MG63 (cell line): ENCODE data around the gene KIF3B. TPM values are rescaled to one million over a fixed set of nuclear protein-coding genes. Genes with fewer than 3 reads are reported as not detected.
A peak's percentile ranks its signal among the peaks of the same experiment; 100 is the strongest.

Experiments used
- DNase-seq: peaks from one replicate; pipeline ENCODE4 v3.0.0-alpha.2; 2020
- H3K27me3 ChIP-seq: fragments of 250-450 bp; sonication (Bioruptor Pico); 2 replicates; pipeline ENCODE4 v1.5.1; 2020; ENCODE audit warnings: mild to moderate bottlenecking, moderate library complexity
- H3K36me3 ChIP-seq: fragments of 250-450 bp; sonication (Bioruptor Pico); 2 replicates; pipeline ENCODE4 v1.5.1; 2020; ENCODE audit warnings: mild to moderate bottlenecking, moderate library complexity
- H3K4me3 ChIP-seq: fragments of 250-450 bp; sonication (Bioruptor Pico); 2 replicates; pipeline ENCODE4 v1.5.1; 2020; ENCODE audit warnings: mild to moderate bottlenecking, moderate library complexity
- H3K9me3 ChIP-seq: fragments of 250-450 bp; sonication (Bioruptor Pico); 2 replicates; pipeline ENCODE4 v1.5.1; 2020; ENCODE audit warnings: mild to moderate bottlenecking, moderate library complexity
- total RNA-seq: library from RNA; depleted of rRNA; stranded (reverse); fragments of >200 nt; shearing (Covaris generic); gene quantifications from 2 replicates; pipeline ENCODE4 v1.2.3, GENCODE V29; 2014; ENCODE audit warnings: low replicate concordance; rRNA removed

KIF3B gene
- 6.8 and 7.0 TPM in 2 replicates for total RNA-seq

GRCh38 chr20:32277361-32278198, at the start of gene KIF3B:
Gene KIF3B, plus strand, starts transcription at chr20:32277651. Its CDS starts 32,127 bp downstream, at chr20:32309778.
- H3K9me3 ChIP-seq = no peaks in the 10 kb centered on the region
- H3K27me3 ChIP-seq = no peaks in the 10 kb centered on the region
- DNase-seq = peak; percentile 92
- peaks cover 5% of the 10 kb centered on the region; the same call in 1 of the 2 replicates for H3K36me3 ChIP-seq
- peak within 1 kb of the TSS; percentile 90 for H3K4me3 ChIP-seq

GRCh38 chr20:32227744-32228688, 49.4 kb upstream of the KIF3B start:
- no peak for DNase-seq
- Histone ChIP-seq H3K27me3 (no peaks in the 10 kb centered on the region), H3K9me3 (no peaks in the 10 kb centered on the region), H3K4me3 (no peak overlapping the region), H3K36me3 (peaks cover 63% of the 10 kb centered on the region)

- Histone ChIP-seq H3K36me3 (peaks cover 65% of the 10 kb centered on the region), H3K9me3 (no peaks in the 10 kb centered on the region), H3K4me3 (no peak overlapping the region), H3K27me3 (no peaks in the 10 kb centered on the region)
- DNase-seq = no peak
Observed at GRCh38 chr20:32229251-32229747, 48.2 kb upstream of the KIF3B start.

GRCh38 chr20:32230707-32231106, 46.7 kb upstream of the KIF3B start:
- peaks cover 72% of the 10 kb centered on the region for H3K36me3 ChIP-seq
- no peaks in the 10 kb centered on the region for H3K27me3 ChIP-seq
- H3K9me3 ChIP-seq = no peaks in the 10 kb centered on the region
- DNase-seq = no peak
- H3K4me3 ChIP-seq = no peak overlapping the region

GRCh38 chr20:32231245-32231644, 46.2 kb upstream of the KIF3B start:
- no peak for DNase-seq
- H3K9me3 ChIP-seq = no peaks in the 10 kb centered on the region
- H3K4me3 ChIP-seq = no peak overlapping the region
- H3K27me3 ChIP-seq = no peaks in the 10 kb centered on the region
- peaks cover 67% of the 10 kb centered on the region for H3K36me3 ChIP-seq

GRCh38 chr20:32231847-32232246, 45.6 kb upstream of the KIF3B start:
- H3K9me3 ChIP-seq = no peaks in the 10 kb centered on the region
- no peak for DNase-seq
- peaks cover 71% of the 10 kb centered on the region for H3K36me3 ChIP-seq
- H3K27me3 ChIP-seq = no peaks in the 10 kb centered on the region
- H3K4me3 ChIP-seq = no peak overlapping the region

GRCh38 chr20:32232326-32232886, 45.0 kb upstream of the KIF3B start:
- Histone ChIP-seq H3K27me3 (no peaks in the 10 kb centered on the region), H3K4me3 (no peak overlapping the region), H3K36me3 (peaks cover 69% of the 10 kb centered on the region), H3K9me3 (no peaks in the 10 kb centered on the region)
- DNase-seq = no peak

GRCh38 chr20:32233286-32233685, 44.2 kb upstream of the KIF3B start:
- DNase-seq = no peak
- no peak overlapping the region for H3K4me3 ChIP-seq
- H3K9me3 ChIP-seq = no peaks in the 10 kb centered on the region
- peaks cover 62% of the 10 kb centered on the region for H3K36me3 ChIP-seq
- H3K27me3 ChIP-seq = no peaks in the 10 kb centered on the region

GRCh38 chr20:32234135-32234808, 43.2 kb upstream of the KIF3B start:
- Histone ChIP-seq H3K4me3 (no peak overlapping the region), H3K36me3 (peaks cover 52% of the 10 kb centered on the region), H3K9me3 (no peaks in the 10 kb centered on the region), H3K27me3 (no peaks in the 10 kb centered on the region)
- no peak for DNase-seq

GRCh38 chr20:32235331-32236047, 42.0 kb upstream of the KIF3B start:
- H3K4me3 ChIP-seq = no peak overlapping the region
- peaks cover 47% of the 10 kb centered on the region for H3K36me3 ChIP-seq
- no peaks in the 10 kb centered on the region for H3K27me3 ChIP-seq
- DNase-seq = no peak
- no peaks in the 10 kb centered on the region for H3K9me3 ChIP-seq

GRCh38 chr20:32236048-32236533, 41.4 kb upstream of the KIF3B start:
- no peak for DNase-seq
- no peaks in the 10 kb centered on the region for H3K27me3 ChIP-seq
- H3K4me3 ChIP-seq = no peak overlapping the region
- no peaks in the 10 kb centered on the region for H3K9me3 ChIP-seq
- H3K36me3 ChIP-seq = peaks cover 44% of the 10 kb centered on the region

GRCh38 chr20:32236819-32237218, 40.6 kb upstream of the KIF3B start:
- Histone ChIP-seq H3K9me3 (no peaks in the 10 kb centered on the region), H3K27me3 (no peaks in the 10 kb centered on the region), H3K4me3 (no peak overlapping the region), H3K36me3 (peaks cover 38% of the 10 kb centered on the region)
- DNase-seq = no peak

- H3K27me3 ChIP-seq = no peaks in the 10 kb centered on the region
- no peak overlapping the region for H3K4me3 ChIP-seq
- H3K36me3 ChIP-seq = peaks cover 34% of the 10 kb centered on the region
- no peak for DNase-seq
- H3K9me3 ChIP-seq = no peaks in the 10 kb centered on the region
Observed at GRCh38 chr20:32237419-32237818, 40.0 kb upstream of the KIF3B start.

- Histone ChIP-seq H3K4me3 (no peak overlapping the region), H3K9me3 (no peaks in the 10 kb centered on the region), H3K27me3 (no peaks in the 10 kb centered on the region), H3K36me3 (peaks cover 20% of the 10 kb centered on the region)
- DNase-seq = no peak
Observed at GRCh38 chr20:32238483-32239425, 38.7 kb upstream of the KIF3B start.

- no peaks in the 10 kb centered on the region for H3K27me3 ChIP-seq
- no peak overlapping the region for H3K4me3 ChIP-seq
- H3K36me3 ChIP-seq = peaks cover 11% of the 10 kb centered on the region
- H3K9me3 ChIP-seq = no peaks in the 10 kb centered on the region
- no peak for DNase-seq
Observed at GRCh38 chr20:32240205-32240604, 37.2 kb upstream of the KIF3B start.
